NCI-H187 treated with DMSO at 0.1 percent for 48 hours (cell line): ENCODE results near the gene TAF1B.
"Not testable (repeated sequence)": the region's sequence is repeated elsewhere in the genome, so short reads cannot be mapped to it uniquely, and the experiment has no call there.

Source experiments
- DNase-seq: peaks from one replicate; lab custom pipeline; 2025; lab: John Stamatoyannopoulos, UW

Gene TAF1B

GRCh38 chr2:9832586-9832985, 10.7 kb upstream of the TAF1B start:
- DNase-seq = no peak

DNA sequence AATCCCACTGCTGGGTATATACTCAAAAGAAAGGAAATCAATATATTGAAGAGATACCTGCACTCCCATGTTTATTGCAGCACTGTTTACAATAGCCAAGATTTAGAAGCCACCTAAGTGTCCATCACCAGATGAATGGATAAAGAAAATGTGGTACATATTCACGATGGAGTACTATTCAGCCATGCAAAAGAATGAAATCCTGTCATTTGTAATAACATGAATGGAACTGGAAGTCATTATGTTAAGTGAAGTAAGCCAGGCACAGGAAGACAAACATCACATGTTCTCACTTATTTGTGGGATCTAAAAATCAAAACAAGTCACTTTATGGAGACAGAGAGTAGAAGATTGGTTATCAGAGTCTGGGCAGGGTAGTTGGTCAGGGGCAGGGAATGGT, 8.2 kb upstream of the TAF1B start:
- not testable (repeated sequence) for DNase-seq

- no peak for DNase-seq
Observed at GRCh38 chr2:9836074-9836473, 7.2 kb upstream of the TAF1B start.

GRCh38 chr2:9836517-9836916, 6.8 kb upstream of the TAF1B start:
- DNase-seq = no peak

- DNase-seq = no peak
Observed at GRCh38 chr2:9837451-9837850, 5.8 kb upstream of the TAF1B start.

DNA sequence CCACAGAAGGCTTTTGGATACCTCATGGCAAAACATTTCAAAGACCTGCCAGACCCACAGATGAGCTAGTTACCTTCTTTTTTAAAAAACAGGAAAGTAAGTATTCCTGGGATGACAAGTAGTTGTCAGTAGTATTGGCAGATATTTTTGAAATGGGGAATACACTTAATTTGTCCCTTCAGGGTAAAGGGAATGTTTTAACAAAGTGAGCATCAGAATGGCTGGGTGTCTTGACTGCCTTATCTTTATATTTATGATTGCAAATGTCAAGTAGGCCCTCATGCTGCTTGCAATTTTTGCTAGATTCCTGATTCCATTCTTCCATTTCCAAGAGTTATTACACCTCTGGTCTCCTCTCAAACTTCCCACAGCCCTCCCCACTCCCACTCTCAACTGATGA, 4.9 kb upstream of the TAF1B start:
- DNase-seq = no peak

DNA sequence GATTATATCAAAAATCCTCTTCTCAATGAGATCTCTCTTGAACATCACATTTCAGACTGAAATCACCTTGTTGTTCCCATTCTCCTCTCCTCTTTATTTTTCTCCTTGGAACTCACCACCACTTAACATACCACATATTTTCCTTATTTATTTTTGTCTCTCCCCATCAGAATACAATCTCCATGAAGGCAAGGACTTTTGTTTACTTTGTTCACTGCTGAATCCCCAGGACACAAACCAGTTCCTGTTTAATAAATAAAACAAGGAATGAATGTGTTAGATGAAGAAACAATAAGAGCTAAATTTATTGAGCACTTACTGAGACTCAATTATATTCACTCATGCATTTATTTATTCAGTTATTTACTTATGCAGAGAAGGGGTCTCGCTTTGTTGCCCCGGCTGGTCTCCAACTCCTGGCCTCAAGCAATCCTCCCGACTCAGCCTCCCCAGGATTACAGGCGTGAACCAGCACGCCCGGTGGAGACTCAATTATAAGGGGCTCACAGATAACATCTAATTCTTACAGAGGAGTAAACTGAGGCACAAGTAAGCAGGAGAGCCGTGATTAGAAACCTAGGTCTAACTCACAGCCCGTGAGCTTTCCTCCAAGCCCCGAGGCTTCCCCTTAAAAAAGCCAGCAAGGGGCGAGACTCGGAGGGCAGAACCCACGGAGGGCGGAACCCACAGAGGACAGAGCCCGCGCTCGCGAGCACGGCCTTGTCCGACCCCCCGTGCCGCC, 616 bp upstream of the TAF1B start:
- no peak for DNase-seq

GRCh38 chr2:9844036-9844483, 786 bp downstream of the TAF1B start:
- no peak for DNase-seq

GRCh38 chr2:9844576-9844975, 1.3 kb downstream of the TAF1B start:
- DNase-seq = no peak

DNA sequence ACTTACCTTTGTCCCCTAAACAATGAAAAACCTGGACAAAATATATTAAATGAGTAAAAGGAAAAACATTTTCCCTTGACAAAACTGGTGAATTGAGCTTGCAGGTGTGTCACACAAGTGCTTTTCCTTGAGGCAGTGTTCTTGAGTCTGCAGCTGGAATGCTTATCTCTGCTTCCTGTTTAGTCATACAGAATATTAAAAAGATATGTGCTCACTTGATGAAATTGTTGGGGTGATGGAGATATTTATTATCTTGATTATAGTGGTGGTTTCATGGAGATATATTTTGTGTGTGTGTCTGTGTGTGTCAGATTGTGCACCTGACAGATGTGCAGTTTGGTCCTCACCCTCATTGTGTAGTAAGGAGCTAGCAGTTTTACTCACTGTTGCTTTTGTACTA, 3.3 kb downstream of the TAF1B start:
- no peak for DNase-seq

GRCh38 chr2:9847140-9847539, 3.9 kb downstream of the TAF1B start:
- DNase-seq = no peak

GRCh38 chr2:9852881-9853280, 9.6 kb downstream of the TAF1B start:
- no peak for DNase-seq

- no peak for DNase-seq
Observed at GRCh38 chr2:9857814-9858729, 14.8 kb downstream of the TAF1B start.

GRCh38 chr2:9858730-9859068, 15.4 kb downstream of the TAF1B start:
- DNase-seq = no peak

DNA sequence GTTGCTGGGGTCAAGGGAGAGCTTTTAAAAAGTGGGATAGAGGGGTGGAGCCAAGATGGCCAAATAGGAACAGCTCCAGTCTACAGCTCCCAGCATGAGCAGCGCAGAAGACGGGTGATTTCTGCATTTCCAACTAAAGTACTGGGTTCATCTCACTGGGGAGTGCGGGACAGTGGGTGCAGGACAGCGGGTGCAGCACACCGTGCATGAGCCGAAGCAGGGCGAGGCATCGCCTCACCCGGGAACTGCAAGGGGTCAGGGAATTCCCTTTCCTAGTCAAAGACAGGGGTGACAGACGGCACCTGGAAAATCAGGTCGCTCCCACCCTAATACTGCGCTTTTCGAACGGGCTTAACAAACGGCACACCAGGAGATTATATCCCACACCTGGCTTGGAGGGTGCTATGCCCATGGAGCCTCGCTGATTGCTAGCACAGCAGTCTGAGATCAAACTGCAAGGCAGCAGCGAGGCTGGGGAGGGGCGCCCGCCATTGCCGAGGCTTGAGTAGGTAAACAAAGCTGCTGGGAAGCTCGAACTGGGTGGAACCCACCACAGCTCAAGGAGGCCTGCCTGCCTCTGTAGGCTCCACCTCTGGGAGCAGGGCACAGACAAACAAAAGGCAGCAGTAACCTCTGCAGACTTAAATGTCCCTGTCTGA, 17.8 kb downstream of the TAF1B start:
- not testable (repeated sequence) for DNase-seq

DNA sequence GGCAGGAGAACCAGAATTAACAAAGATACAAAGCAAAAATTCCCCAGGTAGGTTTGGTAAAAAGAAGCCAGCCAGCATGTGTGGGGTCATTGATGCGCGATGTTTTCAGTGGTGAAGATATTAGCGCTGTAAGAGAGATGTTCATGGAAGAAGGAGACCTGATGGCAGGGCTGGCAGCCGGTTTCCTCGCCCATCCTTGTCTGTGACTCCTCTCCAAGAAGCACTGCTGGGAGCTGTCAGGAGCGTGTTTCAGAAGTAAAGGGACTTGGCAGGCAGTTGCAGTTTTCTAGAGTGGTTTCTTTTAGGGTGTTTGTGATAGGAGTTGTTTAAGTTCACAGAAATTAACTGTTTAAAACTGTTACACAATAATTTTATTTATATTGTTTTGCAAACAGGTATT, 24.6 kb downstream of the TAF1B start:
- DNase-seq = no peak

DNA sequence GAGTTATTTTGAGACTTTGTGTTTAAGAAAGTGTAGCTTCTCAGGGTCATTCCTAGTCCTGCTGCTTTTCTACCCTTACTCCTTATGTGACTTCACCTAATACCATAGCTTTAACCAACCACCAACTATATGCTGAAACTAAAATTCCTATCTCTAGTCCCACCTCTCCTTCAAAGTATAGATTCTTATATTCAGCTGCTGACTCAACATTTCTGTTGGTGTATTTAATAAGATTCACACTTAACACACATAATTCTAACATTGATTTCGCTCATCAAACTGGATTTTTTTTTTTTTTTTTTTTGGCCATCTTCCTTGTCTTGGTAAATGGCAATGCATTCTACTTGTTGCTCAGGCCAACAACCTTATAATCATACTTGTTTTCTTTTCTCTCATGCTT, 30.1 kb downstream of the TAF1B start:
- DNase-seq = no peak

DNA sequence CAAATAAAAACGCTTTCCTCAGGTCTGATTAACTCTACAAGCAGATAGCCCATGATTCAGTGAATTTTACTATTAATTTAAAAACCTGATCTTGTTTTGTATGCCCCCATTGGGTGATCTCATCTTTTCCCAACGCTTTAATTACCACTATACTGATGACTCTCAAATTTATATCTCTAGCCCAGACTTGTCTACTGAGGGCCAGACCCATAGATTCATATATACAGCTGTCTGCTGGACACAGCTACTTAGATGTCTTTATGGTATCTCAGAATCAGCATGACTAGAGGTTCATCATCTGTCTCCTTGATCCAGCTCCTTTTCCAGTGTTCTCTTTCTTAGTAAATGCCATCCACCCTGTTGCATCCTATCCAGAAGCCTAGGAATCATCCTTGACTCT, 33.8 kb downstream of the TAF1B start:
- DNase-seq = no peak

GRCh38 chr2:9877726-9878125, 34.5 kb downstream of the TAF1B start:
- DNase-seq = no peak

DNA sequence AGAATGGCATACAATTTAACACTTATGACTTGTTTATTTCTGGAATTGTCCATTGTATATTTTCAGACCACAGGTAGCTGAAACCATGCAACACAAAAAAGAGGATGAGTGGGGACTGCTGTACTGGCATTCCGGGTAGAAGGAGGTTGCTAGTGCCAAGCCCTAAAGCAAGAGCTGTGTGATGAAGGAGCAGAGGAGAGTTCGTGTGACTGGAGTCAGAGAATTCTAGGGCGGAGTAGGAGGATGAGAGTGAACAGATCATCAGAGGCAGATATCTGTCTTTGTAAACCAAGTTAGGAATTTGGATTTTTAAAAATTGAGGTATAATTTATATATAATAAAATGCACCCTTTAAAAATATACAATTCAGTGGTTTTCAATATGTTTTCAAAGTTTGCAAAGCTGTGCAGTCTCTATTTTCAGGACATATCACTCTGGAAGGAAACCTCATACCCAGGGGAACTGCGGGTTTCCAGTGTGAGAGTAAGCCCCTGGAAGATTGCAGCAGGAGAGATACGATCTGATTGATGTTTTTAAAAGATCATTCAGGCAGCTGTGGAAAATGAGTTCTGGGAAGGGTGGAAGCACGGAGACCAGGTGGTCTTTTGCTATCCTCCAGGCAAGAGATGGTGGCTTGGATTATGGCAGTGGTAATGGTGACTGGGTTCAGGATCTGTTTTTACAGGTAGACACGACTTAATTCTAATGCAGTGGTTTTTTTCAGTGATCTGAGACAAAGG, 36.4 kb downstream of the TAF1B start:
- no peak for DNase-seq

DNA sequence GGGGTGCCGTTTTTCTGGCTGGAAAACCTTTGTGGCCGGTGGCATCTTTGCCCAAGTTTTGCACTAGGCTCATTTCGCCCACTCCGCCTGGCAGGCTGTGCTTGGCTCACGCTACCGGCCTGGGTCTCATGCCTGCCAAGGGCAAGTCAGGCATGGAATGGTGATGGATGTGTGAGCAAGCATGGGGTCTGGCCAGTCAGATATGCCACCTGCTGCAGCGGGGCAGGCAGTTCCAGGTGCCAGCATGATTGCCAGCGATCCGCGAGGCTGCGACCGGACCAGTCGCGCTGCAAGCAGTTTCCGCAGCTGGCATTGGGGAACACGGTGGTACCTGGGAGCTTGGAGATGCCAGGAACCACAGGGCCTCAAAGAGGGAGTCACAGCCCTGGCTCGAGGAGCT, 40.6 kb downstream of the TAF1B start:
- DNase-seq = no peak

DNA sequence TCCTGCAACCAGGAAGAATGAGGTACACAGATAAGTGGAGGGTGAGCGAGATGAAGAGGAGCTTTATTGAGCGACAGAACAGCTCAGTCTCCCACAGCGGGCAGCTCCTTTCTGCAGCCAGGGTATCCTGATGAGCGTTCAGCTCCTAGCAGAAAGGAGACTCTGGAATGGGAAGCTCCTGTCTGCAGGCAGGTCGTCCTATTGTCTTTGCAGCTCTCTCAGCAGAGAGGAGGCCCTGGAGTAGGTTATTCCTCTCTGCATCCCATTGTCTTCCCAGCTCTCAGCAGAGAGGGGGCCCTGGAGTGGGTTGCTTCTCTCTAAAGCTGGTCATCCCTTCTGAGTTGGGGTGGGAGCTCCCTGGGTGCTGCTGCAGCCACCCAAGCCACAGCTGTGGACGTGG, 41.2 kb downstream of the TAF1B start:
- no peak for DNase-seq
